ENCODE measurements around the gene TRIM2.

TRIM2 gene

GRCh38 chr4:153347117-153347516, 142.9 kb downstream of the TRIM2 start:
- Mint-ChIP-seq H3K4me3 (no peak overlapping the region), H3K4me1 (ENCODE audit: low read depth) (peaks cover 39% of the 10 kb centered on the region), H3K36me3 (ENCODE audit: low read depth) (peaks cover 33% of the 10 kb centered on the region), H3K27me3 (peaks cover 6% of the 10 kb centered on the region), H3K27ac (no peak overlapping the region), H3K9me3 (no peaks in the 10 kb centered on the region)
- no peak for DNase-seq

GRCh38 chr4:153348006-153348405, 143.8 kb downstream of the TRIM2 start:
- Mint-ChIP-seq H3K4me3 (no peak overlapping the region), H3K4me1 (ENCODE audit: low read depth) (peaks cover 39% of the 10 kb centered on the region), H3K27ac (no peak overlapping the region), H3K9me3 (no peaks in the 10 kb centered on the region), H3K36me3 (ENCODE audit: low read depth) (peaks cover 39% of the 10 kb centered on the region), H3K27me3 (peaks cover 3% of the 10 kb centered on the region)
- DNase-seq: no peak

GRCh38 chr4:153349206-153349805, 145.1 kb downstream of the TRIM2 start:
- Mint-ChIP-seq H3K4me1 (ENCODE audit: low read depth) (peaks cover 37% of the 10 kb centered on the region), H3K27me3 (no peaks in the 10 kb centered on the region), H3K4me3 (no peak overlapping the region), H3K36me3 (ENCODE audit: low read depth) (peaks cover 42% of the 10 kb centered on the region), H3K9me3 (no peaks in the 10 kb centered on the region), H3K27ac (no peak overlapping the region)
- no peak for DNase-seq

- Mint-ChIP-seq H3K4me3 (no peak overlapping the region), H3K27me3 (no peaks in the 10 kb centered on the region), H3K9me3 (peaks cover 2% of the 10 kb centered on the region), H3K36me3 (ENCODE audit: low read depth) (peaks cover 82% of the 10 kb centered on the region), H3K4me1 (ENCODE audit: low read depth) (peaks cover 15% of the 10 kb centered on the region), H3K27ac (no peak overlapping the region)
- no peak for DNase-seq
Observed at GRCh38 chr4:153362184-153362583, 157.9 kb downstream of the TRIM2 start.

GRCh38 chr4:153364061-153364460, 159.8 kb downstream of the TRIM2 start:
- H3K9me3 Mint-ChIP-seq: peaks cover 2% of the 10 kb centered on the region
- H3K36me3 Mint-ChIP-seq (ENCODE audit: low read depth): peaks cover 86% of the 10 kb centered on the region
- peaks cover 16% of the 10 kb centered on the region for H3K4me1 Mint-ChIP-seq (ENCODE audit: low read depth)
- H3K4me3 Mint-ChIP-seq: no peak overlapping the region
- H3K27me3 Mint-ChIP-seq: no peaks in the 10 kb centered on the region
- H3K27ac Mint-ChIP-seq: no peak overlapping the region
- no peak for DNase-seq

- Mint-ChIP-seq H3K27ac (no peak overlapping the region), H3K27me3 (no peaks in the 10 kb centered on the region), H3K36me3 (ENCODE audit: low read depth) (peaks cover 85% of the 10 kb centered on the region), H3K4me3 (no peak overlapping the region), H3K4me1 (ENCODE audit: low read depth) (peaks cover 15% of the 10 kb centered on the region), H3K9me3 (peaks cover 2% of the 10 kb centered on the region)
- DNase-seq: no peak
Observed at GRCh38 chr4:153365003-153365402, 160.8 kb downstream of the TRIM2 start.

GRCh38 chr4:153366486-153366885, 162.2 kb downstream of the TRIM2 start:
- Mint-ChIP-seq H3K9me3 (peaks cover 2% of the 10 kb centered on the region), H3K4me3 (no peak overlapping the region), H3K27me3 (no peaks in the 10 kb centered on the region), H3K36me3 (ENCODE audit: low read depth) (peaks cover 89% of the 10 kb centered on the region), H3K4me1 (ENCODE audit: low read depth) (peaks cover 17% of the 10 kb centered on the region), H3K27ac (no peak overlapping the region)
- DNase-seq: no peak

- Mint-ChIP-seq H3K4me3 (no peak overlapping the region), H3K4me1 (ENCODE audit: low read depth) (peaks cover 22% of the 10 kb centered on the region), H3K27ac (no peak overlapping the region), H3K9me3 (peaks cover 3% of the 10 kb centered on the region), H3K36me3 (ENCODE audit: low read depth) (peaks cover 91% of the 10 kb centered on the region), H3K27me3 (no peaks in the 10 kb centered on the region)
- no peak for DNase-seq
Observed at GRCh38 chr4:153367092-153367491, 162.8 kb downstream of the TRIM2 start.

GRCh38 chr4:153369021-153369420, 164.8 kb downstream of the TRIM2 start:
- peaks cover 88% of the 10 kb centered on the region for H3K36me3 Mint-ChIP-seq (ENCODE audit: low read depth)
- peaks cover 22% of the 10 kb centered on the region for H3K4me1 Mint-ChIP-seq (ENCODE audit: low read depth)
- H3K27me3 Mint-ChIP-seq: no peaks in the 10 kb centered on the region
- no peak overlapping the region for H3K27ac Mint-ChIP-seq
- H3K4me3 Mint-ChIP-seq: no peak overlapping the region
- peaks cover 6% of the 10 kb centered on the region for H3K9me3 Mint-ChIP-seq
- DNase-seq: no peak

- Mint-ChIP-seq H3K4me3 (no peak overlapping the region), H3K4me1 (ENCODE audit: low read depth) (peaks cover 20% of the 10 kb centered on the region), H3K36me3 (ENCODE audit: low read depth) (peaks cover 68% of the 10 kb centered on the region), H3K27me3 (no peaks in the 10 kb centered on the region), H3K9me3 (peaks cover 5% of the 10 kb centered on the region), H3K27ac (peak overlapping the region; percentile 39)
- DNase-seq: no peak
Observed at GRCh38 chr4:153371701-153372234, 167.5 kb downstream of the TRIM2 start.

- peaks cover 55% of the 10 kb centered on the region for H3K36me3 Mint-ChIP-seq (ENCODE audit: low read depth)
- peaks cover 9% of the 10 kb centered on the region for H3K4me1 Mint-ChIP-seq (ENCODE audit: low read depth)
- H3K4me3 Mint-ChIP-seq: no peak overlapping the region
- H3K27me3 Mint-ChIP-seq: no peaks in the 10 kb centered on the region
- DNase-seq: no peak
- H3K27ac Mint-ChIP-seq: no peak overlapping the region
- peaks cover 5% of the 10 kb centered on the region for H3K9me3 Mint-ChIP-seq
Observed at GRCh38 chr4:153372967-153373562, 168.8 kb downstream of the TRIM2 start.

- Mint-ChIP-seq H3K4me3 (no peak overlapping the region), H3K27me3 (no peaks in the 10 kb centered on the region), H3K9me3 (peaks cover 5% of the 10 kb centered on the region), H3K27ac (no peak overlapping the region), H3K36me3 (ENCODE audit: low read depth) (peaks cover 44% of the 10 kb centered on the region), H3K4me1 (ENCODE audit: low read depth) (peaks cover 15% of the 10 kb centered on the region)
- no peak for DNase-seq
Observed at GRCh38 chr4:153374442-153374841, 170.2 kb downstream of the TRIM2 start.

- H3K36me3 Mint-ChIP-seq (ENCODE audit: low read depth): peaks cover 36% of the 10 kb centered on the region
- no peak overlapping the region for H3K4me3 Mint-ChIP-seq
- H3K9me3 Mint-ChIP-seq: peaks cover 5% of the 10 kb centered on the region
- no peak for DNase-seq
- peaks cover 15% of the 10 kb centered on the region for H3K4me1 Mint-ChIP-seq (ENCODE audit: low read depth)
- H3K27me3 Mint-ChIP-seq: no peaks in the 10 kb centered on the region
- no peak overlapping the region for H3K27ac Mint-ChIP-seq
Observed at GRCh38 chr4:153375303-153375702, 171.1 kb downstream of the TRIM2 start.

- H3K27me3 Mint-ChIP-seq: no peaks in the 10 kb centered on the region
- H3K36me3 Mint-ChIP-seq (ENCODE audit: low read depth): peaks cover 6% of the 10 kb centered on the region
- no peaks in the 10 kb centered on the region for H3K9me3 Mint-ChIP-seq
- no peak overlapping the region for H3K27ac Mint-ChIP-seq
- no peak overlapping the region for H3K4me3 Mint-ChIP-seq
- peaks cover 6% of the 10 kb centered on the region for H3K4me1 Mint-ChIP-seq (ENCODE audit: low read depth)
- DNase-seq: no peak
Observed at GRCh38 chr4:153383131-153383530, 178.9 kb downstream of the TRIM2 start.

GRCh38 chr4:153384160-153384559, 179.9 kb downstream of the TRIM2 start:
- Mint-ChIP-seq H3K27me3 (no peaks in the 10 kb centered on the region), H3K36me3 (ENCODE audit: low read depth) (peaks cover 4% of the 10 kb centered on the region), H3K4me3 (no peak overlapping the region), H3K9me3 (no peaks in the 10 kb centered on the region), H3K27ac (no peak overlapping the region), H3K4me1 (ENCODE audit: low read depth) (no peaks in the 10 kb centered on the region)
- DNase-seq: no peak
